Small intestine (tissue), 7 donors: ENCODE measurements around the gene BIVM. TPM values are rescaled to one million over a fixed set of nuclear protein-coding genes. Genes with fewer than 3 reads are reported as not detected.
A peak's percentile ranks its signal among the peaks of the same experiment; 100 is the strongest.

ENCODE experiments used
- DNase-seq, 2 donors: peaks; one replicate each; pipeline versions ENCODE4 v3.0.0 to v3.0.0-alpha.2; 2013
- FAIRE-seq: peaks from 2 replicates; lab custom pipeline; 2012; peaks lifted over from hg19 to GRCh38; lab: Jason Lieb, UNC
- H3K27ac ChIP-seq, 3 donors: one replicate each; pipeline ENCODE4 v1.5.1; 2013; ENCODE audit warnings: low read length in 2 of 3, mild to moderate bottlenecking in 2 of 3, control low read depth in 1 of 3, inconsistent platforms in 1 of 3, low read depth in 1 of 3, moderate library complexity in 1 of 3
- H3K27me3 ChIP-seq, 3 donors: one replicate each; pipeline ENCODE4 v1.6.1; 2013; ENCODE audit warnings: low read length in 3 of 3, inconsistent platforms in 1 of 3; ENCODE audit not compliant: control insufficient read depth in 3 of 3, insufficient read depth in 3 of 3
- H3K36me3 ChIP-seq, 3 donors: one replicate each; pipeline ENCODE4 v1.6.1; 2013; ENCODE audit warnings: low read length in 3 of 3, inconsistent platforms in 1 of 3, low read depth in 1 of 3, mild to moderate bottlenecking in 1 of 3, moderate library complexity in 1 of 3; ENCODE audit not compliant: control insufficient read depth in 3 of 3, insufficient read depth in 2 of 3
- H3K4me1 ChIP-seq, 3 donors: one replicate each; pipeline ENCODE4 v1.6.1; 2013; ENCODE audit warnings: low read length in 2 of 3, inconsistent platforms in 1 of 3, low read depth in 1 of 3, mild to moderate bottlenecking in 1 of 3, moderate library complexity in 1 of 3; ENCODE audit not compliant: control insufficient read depth in 3 of 3, insufficient read depth in 2 of 3
- H3K4me3 ChIP-seq, 3 donors: one replicate each; pipeline ENCODE4 v1.5.1; 2013; ENCODE audit warnings: low read length in 3 of 3, control low read depth in 1 of 3, inconsistent platforms in 1 of 3, low read depth in 1 of 3, mild to moderate bottlenecking in 1 of 3, moderate library complexity in 1 of 3
- H3K9me3 ChIP-seq, 2 donors: one replicate each; pipeline ENCODE4 v1.6.1; 2013; ENCODE audit warnings: low read depth in 1 of 2, low read length in 1 of 2; ENCODE audit not compliant: control insufficient read depth in 2 of 2, insufficient read depth in 1 of 2
- WGBS, 3 donors: extraction: QIAGEN DNeasy Blood & Tissue Kit; methylation state at CpG; one replicate each; pipeline ENCODE4 v1.1.7; 2013; 5-methylcytosine and 5-hydroxymethylcytosine counted together
- polyA plus RNA-seq, 4 donors: library from polyadenylated mRNA; stranded (reverse) in 3 of 4; unstranded in 1 of 4; fragments of 200-250 nt in 3 of 4; fragments of 120-200 nt in 1 of 4; gene quantifications; one replicate each; pipeline versions ENCODE4 v1.2.1 to v1.2.3, GENCODE V29; 2013
- donor health status: healthy with polysubstance abuse.
- donor health status: control.
- donor health status: control.
- donor health status: Bipolar disorder and iron deficiency.
- donor health status: healthy.

The BIVM gene
- polyA plus RNA-seq, 4 donors = 7.3 to 35.6 (median 11.6) TPM

GRCh38 chr13:102814793-102815192 lies 15.9 kb downstream of the BIVM start:
- no peak for FAIRE-seq
- no peak for DNase-seq
- 78 to 86% (median 85%) methylated on average over 6 of the region's 6 CpGs for WGBS, 3 donors
- Histone ChIP-seq H3K4me1 (peaks cover 0 to 3% (median 0%) of the 10 kb centered on the region in 3 donors), H3K4me3 (no peak overlapping the region), H3K27ac (no peak overlapping the region), H3K9me3 (peaks cover 0 to 9% of the 10 kb centered on the region in 2 donors), H3K27me3 (no peaks in the 10 kb centered on the region), H3K36me3 (peaks cover 0 to 5% (median 3%) of the 10 kb centered on the region in 3 donors)

GRCh38 chr13:102815788-102816187 lies 16.9 kb downstream of the BIVM start:
- no peaks in the 10 kb centered on the region for H3K27me3 ChIP-seq
- DNase-seq (no peak), FAIRE-seq (no peak)
- peaks cover 0 to 1% (median under 1%) of the 10 kb centered on the region in 3 donors for H3K36me3 ChIP-seq
- H3K27ac ChIP-seq = no peak overlapping the region
- H3K4me3 ChIP-seq = no peak overlapping the region
- 89 to 97% (median 97%) methylated on average over 5 of the region's 5 CpGs for WGBS, 3 donors
- H3K9me3 ChIP-seq = peaks cover 0 to 6% of the 10 kb centered on the region in 2 donors
- H3K4me1 ChIP-seq = peaks cover 0 to 3% (median 0%) of the 10 kb centered on the region in 3 donors

GRCh38 chr13:102816708-102817107 lies 17.8 kb downstream of the BIVM start:
- DNase-seq (no peak), FAIRE-seq (no peak)
- Histone ChIP-seq H3K36me3 (peaks cover 0 to 4% (median 0%) of the 10 kb centered on the region in 3 donors), H3K9me3 (peaks cover 0 to 1% of the 10 kb centered on the region in 2 donors), H3K27ac (no peak overlapping the region), H3K4me1 (peaks cover 0 to 3% (median 0%) of the 10 kb centered on the region in 3 donors), H3K27me3 (no peaks in the 10 kb centered on the region), H3K4me3 (no peak overlapping the region)
- WGBS, 3 donors = 89 to 95% (median 93%) methylated on average over 4 of the region's 4 CpGs

GRCh38 chr13:102817241-102817640 lies 18.3 kb downstream of the BIVM start:
- no peak overlapping the region for H3K4me3 ChIP-seq
- FAIRE-seq (no peak), DNase-seq (no peak)
- no peaks in the 10 kb centered on the region for H3K27me3 ChIP-seq
- peaks cover 0 to 3% (median 0%) of the 10 kb centered on the region in 3 donors for H3K4me1 ChIP-seq
- no peak overlapping the region for H3K27ac ChIP-seq
- H3K36me3 ChIP-seq = peaks cover 0 to 4% (median 0%) of the 10 kb centered on the region in 3 donors
- whole genome bisulfite sequencing, 3 donors = 88 to 93% (median 91%) methylated on average over 1 of the region's 1 CpG
- no peaks in the 10 kb centered on the region for H3K9me3 ChIP-seq

- no peaks in the 10 kb centered on the region for H3K27me3 ChIP-seq
- H3K4me3 ChIP-seq = no peak overlapping the region
- DNase-seq (no peak), FAIRE-seq (no peak)
- H3K4me1 ChIP-seq = peaks cover 0 to 3% (median 0%) of the 10 kb centered on the region in 3 donors
- H3K36me3 ChIP-seq = peaks cover 0 to 6% (median 0%) of the 10 kb centered on the region in 3 donors
- no peak overlapping the region for H3K27ac ChIP-seq
- H3K9me3 ChIP-seq = no peaks in the 10 kb centered on the region
Measured at GRCh38 chr13:102817907-102818306, 19.0 kb downstream of the BIVM start.

GRCh38 chr13:102825400-102825799 lies 26.5 kb downstream of the BIVM start:
- Histone ChIP-seq H3K4me3 (no peak overlapping the region), H3K36me3 (peaks cover 5 to 25% (median 9%) of the 10 kb centered on the region in 3 donors), H3K4me1 (peaks cover 0 to 2% (median 0%) of the 10 kb centered on the region in 3 donors), H3K9me3 (no peaks in the 10 kb centered on the region), H3K27ac (no peak overlapping the region), H3K27me3 (no peaks in the 10 kb centered on the region)
- DNase-seq (no peak), FAIRE-seq (no peak)
- 94 to 99% (median 94%) methylated on average over 4 of the region's 4 CpGs for WGBS, 3 donors

- FAIRE-seq (no peak), DNase-seq (no peak)
- H3K4me1 ChIP-seq = peaks cover 0 to 6% (median 0%) of the 10 kb centered on the region in 3 donors
- H3K36me3 ChIP-seq = peaks cover 5 to 25% (median 9%) of the 10 kb centered on the region in 3 donors
- no peaks in the 10 kb centered on the region for H3K27me3 ChIP-seq
- 89 to 90% (median 89%) methylated on average over 8 of the region's 8 CpGs for WGBS, 3 donors
- no peak overlapping the region for H3K4me3 ChIP-seq
- H3K9me3 ChIP-seq = no peaks in the 10 kb centered on the region
- H3K27ac ChIP-seq = no peak overlapping the region
Measured at GRCh38 chr13:102825921-102826706, 27.2 kb downstream of the BIVM start.

GRCh38 chr13:102830646-102831045 lies 31.7 kb downstream of the BIVM start:
- WGBS, 3 donors = 9 to 39% (median 39%) methylated on average over 4 of the region's 4 CpGs
- Histone ChIP-seq H3K9me3 (no peaks in the 10 kb centered on the region), H3K27ac (peak overlapping the region in 1 of 3 donors; percentile 36), H3K4me1 (peaks cover 0 to 9% (median 0%) of the 10 kb centered on the region in 3 donors), H3K4me3 (no peak overlapping the region), H3K27me3 (no peaks in the 10 kb centered on the region), H3K36me3 (peaks cover 2 to 23% (median 5%) of the 10 kb centered on the region in 3 donors)
- FAIRE-seq (no peak), DNase-seq (peak; percentile 67 to 77)
